Measurements from ENCODE around the gene SSH3.

DNA sequence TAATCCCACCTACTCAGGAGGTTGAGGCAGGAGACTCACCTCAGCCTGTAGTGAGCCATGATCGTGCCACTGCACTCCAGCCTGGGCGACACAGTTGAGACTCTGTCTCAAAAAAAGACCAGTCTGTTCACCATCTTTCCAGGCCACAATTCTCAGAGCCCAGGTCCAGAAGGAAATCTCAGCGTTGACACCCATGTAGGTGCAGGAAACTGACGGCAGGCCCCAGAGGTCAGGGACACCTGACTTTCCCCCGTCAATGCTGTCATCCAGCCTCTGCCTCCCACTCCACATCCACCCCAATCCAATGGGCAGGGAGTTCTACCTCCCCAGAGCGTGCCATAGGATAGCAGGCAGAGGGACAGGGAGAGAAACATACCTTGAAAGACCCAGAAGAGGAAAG, 42.9 kb upstream of the SSH3 start:
- TF ChIP-seq YY1 (IDR thresholded peaks at IDR 0.05; ENCODE audit: insufficient read depth, insufficient read length) (no peak), SUZ12 (IDR thresholded peaks at IDR 0.05; ENCODE audit: extremely low read depth, insufficient read depth, insufficient read length) (no peak), ZNF274 (IDR thresholded peaks at IDR 0.05; ENCODE audit: low read depth, low read length) (no peak)

Measured in NT2/D1 (cell line).